ENCODE results near the gene DBI.

DBI gene

DNA sequence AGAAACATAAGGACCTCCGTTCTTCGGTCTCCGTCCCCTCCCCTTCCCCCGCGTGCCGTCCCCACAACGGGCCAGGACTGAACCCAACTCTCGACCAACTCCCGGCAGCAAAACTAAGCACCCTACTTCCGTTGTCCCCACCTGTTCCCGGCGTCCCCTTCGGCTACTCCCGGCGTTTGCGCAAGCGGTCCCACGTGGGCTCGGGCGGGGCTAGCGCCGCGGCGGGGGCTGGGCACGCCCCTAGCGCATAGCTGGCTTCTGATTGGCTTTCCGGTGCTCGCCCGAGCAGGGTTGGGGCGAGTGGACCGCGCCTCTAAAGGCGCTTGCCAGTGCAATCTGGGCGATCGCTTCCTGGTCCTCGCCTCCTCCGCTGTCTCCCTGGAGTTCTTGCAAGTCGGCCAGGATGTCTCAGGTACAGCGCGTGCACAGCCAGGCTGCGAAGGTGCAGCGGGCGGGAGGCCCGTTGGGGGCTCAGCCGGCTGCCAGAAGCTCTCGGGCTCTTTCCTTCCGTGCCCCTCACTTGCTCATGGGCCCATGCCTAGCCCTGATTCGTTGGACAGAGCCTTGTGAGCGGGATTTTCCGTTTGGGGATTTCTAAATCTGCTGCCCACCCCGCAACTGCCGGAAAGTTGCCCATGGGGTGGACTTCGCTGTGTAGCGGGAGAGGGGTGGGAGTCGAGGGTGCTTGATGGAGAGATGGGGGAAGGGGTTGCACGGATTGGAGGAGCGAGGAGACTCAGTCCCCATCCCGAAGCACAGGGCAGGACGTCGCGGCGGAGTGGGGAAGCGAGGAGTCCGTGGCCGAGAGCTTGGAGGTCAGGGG lies at the start of gene DBI, which contains the start of gene C2orf76:
Gene DBI (plus strand): TSS at position 329 of the 823 bp plus-strand sequence. CDS start 75 bp downstream, at position 404.
Gene C2orf76 (minus strand): TSS at position 186 of the 823 bp plus-strand sequence. CDS start 26,875 bp downstream, outside the sequence.
- peak; percentile 90 for DNase-seq

DNA sequence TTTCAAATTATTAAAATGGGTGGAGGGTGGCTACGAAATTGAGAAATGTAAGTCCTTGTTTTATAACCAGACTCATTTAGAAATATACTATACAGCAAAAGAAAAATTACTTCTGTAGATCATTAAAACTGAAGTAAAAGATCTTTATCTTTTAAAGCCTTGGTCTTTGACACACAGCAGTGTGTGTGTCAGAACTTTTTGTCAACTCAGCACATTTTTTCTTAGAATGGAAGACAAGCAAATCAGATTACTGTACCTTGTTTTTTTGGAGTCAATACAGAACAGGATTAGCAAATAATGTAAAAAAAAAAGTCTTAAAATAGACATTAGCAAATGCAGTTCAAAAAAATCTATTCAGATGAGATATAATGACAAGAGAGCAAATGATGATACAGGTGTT lies 49.2 kb upstream of the DBI start:
- no peak for DNase-seq

DNA sequence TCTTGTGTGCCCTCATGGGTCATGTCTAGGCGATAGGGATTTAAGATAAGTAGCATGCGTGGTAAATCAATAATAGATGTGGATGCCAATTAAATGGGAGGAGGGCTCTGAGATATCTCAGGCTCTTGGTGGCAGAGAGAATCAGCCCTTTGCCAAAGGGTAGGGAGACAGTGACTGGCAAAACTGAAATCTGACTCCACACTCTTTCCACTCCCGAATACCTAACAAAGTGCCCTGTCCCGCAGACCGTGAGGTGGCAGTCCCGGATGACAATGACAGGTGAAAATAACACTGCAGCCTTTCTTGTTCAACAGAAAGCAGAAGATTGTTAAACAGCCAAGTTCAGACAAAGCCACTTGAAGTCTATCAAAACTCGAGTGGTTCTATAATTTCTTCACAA lies 47.2 kb upstream of the DBI start:
- DNase-seq = no peak

DNA sequence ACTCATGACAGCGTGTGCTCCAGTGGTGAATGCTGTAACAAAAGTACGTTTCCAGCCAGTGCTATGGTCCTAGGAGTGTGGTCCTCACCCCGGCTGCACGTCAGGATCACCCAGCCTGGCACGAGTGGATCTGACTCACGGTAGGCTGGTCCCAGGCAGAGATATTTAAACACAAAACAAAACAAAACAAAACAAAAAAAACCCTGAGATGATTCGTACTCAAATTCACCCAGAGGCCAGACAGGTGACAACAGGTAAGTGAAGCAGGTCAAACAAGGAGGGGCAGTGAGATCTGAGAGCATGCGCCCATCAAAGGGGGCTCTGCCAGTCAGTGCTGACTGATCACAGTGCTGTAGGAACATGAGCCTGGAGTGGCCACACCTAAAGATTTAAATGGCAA lies 43.3 kb upstream of the DBI start:
- no peak for DNase-seq

DNA sequence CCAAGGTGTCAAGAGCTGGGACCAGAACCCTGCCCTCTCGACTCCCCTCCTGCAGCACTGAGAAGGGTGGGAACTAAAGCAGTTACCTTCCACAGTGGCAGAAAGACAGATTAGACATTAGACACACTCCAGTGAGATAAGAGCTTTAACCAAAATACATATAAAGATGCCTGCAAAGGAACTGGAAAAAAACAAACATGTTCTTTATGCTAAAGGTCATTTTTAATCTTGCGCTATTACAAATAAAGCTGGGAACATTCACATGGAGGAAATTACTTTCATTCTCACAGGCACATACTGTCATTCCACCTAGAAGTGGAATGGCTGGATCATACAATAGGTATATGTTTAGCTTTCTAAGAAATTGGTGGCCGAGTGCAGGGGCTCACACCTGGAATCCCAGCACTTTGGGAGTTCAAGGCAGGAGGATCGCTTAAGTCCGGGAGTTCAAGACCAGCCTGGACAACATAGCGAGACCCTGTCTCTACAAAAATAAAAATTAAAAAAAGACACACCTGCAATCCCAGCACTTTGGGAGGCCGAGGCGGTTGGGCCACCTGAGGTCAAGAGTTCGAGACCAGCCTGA lies 42.0 kb upstream of the DBI start:
- DNase-seq = no peak

DNA sequence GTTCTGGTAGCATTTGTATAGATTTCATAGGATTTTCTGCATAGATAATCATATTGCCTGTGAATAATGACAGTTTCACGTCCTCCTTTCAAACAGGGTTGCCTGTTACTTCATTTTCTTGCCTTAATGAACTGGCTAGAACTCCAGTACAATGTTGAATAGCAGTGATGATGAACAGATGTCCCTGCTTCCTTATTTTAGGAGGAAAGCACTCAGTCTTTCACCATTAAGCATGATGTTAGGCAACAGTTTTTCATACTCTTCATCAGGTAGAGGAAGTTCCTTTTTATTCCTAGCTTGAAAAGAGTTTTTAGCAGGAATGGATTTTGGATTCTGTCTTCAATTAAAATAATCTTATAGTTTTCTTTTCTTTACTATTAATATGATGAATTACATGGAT lies 39.8 kb upstream of the DBI start:
- no peak for DNase-seq

DNA sequence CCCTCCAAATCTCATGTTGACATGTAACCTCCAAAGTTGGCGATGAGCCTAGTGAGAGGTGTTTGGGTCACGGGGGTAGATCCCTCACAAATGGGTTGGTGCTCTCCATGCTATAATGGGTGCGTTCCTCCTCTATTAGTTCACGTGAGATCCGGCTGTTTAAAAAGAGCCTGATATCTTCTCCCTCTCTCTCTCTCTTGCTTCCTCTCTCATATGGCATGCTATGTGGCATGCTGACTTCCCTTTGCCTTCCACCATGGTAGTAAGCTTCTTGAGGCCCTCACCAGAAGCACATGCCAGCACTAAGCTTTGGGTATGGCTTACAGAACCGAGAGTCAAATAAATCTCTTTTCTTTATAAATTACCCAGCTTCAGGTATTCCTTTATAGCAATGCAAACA lies 39.3 kb upstream of the DBI start:
- no peak for DNase-seq

DNA sequence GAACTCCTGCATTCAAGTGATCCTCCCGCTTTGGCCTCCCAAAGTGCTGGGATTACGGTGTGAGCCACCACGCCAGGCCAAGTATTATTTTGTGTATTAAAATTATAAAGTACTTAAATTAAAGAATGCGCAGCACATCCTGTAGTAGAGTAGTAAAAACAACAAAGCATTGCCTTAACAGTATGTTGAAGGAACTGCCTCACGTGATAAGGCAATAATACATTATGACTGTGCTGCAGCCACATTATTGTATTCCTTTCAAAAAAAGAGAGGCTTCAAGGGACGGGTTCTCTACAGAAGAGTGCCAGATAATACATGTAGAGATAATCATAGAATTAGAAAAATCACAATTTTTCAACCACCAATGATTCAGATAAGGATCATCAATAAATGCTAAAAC lies 33.8 kb upstream of the DBI start:
- no peak for DNase-seq

DNA sequence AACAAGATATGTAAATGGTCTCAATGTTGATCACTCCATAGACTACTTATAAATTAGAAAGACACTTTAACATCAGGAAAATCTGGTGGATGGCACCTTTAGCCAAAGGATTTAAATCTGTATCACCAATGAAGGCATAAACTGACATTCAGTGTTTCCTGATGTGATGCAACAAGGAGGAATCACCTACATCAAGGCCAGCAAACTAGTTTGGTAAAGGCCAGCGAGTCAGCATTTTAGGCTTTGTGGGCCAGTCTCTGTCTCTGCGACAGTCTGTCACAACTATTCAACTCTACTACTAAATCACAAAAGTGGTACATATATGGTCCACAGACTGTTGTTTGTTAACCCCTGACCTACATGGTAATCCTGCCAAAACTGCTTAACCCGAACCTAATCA lies 33.4 kb upstream of the DBI start:
- DNase-seq = no peak

DNA sequence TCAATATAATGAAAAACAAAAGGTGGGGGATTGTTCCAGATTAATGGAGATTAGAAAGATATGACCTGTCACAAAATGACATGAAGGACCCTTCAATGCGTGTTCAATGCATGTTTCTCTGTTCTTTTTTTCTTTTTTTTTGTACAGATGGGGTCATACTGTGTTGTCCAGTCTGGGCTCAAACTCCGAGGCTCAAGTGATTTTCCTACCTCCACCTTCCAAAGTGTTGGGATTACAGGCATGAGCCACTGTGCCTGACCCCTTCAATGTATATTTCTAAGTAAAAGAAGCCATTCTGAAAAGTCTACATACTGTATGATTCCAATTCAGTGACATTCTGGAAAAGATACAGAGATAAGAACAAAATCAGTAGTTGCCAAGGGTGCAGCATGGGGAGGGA lies 32.9 kb upstream of the DBI start:
- DNase-seq = no peak

DNA sequence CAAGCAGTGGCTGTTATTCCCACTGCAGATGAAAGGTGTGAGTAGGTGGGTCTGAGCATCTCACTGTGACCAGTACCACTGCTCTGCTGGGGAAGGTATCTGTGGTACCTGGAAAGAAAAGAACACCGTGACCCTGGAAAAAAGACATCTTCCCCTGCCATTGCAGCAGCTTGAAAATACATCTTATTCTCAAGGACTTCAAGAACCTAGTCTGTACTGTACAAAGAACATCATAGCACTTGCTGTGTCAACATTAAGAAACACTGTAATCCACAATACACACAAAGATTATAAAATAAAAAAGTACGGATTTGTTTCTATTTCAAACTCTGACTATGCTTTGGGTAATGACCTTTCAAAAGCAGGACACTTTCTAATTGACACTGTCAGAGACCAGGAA lies 29.0 kb upstream of the DBI start:
- DNase-seq = no peak

DNA sequence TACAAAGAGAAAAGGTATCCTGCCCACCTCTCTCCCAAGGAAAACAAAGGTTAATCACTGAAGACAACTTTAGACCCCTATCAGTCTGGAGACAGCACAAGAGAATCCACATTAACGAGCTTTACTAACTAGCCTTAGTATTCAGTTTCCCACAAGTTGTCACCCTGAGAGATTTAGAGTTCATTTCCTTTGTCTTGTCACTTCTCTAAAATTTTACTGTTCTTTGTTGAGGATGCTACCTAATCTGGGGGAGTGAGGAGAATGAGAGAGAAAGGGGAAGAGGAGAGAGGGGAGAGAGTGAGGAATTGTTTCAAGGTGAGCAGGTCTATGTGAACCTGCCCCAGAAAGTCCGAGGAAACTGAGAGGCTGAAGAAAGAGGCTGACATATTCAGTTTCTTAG lies 28.5 kb upstream of the DBI start:
- DNase-seq = no peak

DNA sequence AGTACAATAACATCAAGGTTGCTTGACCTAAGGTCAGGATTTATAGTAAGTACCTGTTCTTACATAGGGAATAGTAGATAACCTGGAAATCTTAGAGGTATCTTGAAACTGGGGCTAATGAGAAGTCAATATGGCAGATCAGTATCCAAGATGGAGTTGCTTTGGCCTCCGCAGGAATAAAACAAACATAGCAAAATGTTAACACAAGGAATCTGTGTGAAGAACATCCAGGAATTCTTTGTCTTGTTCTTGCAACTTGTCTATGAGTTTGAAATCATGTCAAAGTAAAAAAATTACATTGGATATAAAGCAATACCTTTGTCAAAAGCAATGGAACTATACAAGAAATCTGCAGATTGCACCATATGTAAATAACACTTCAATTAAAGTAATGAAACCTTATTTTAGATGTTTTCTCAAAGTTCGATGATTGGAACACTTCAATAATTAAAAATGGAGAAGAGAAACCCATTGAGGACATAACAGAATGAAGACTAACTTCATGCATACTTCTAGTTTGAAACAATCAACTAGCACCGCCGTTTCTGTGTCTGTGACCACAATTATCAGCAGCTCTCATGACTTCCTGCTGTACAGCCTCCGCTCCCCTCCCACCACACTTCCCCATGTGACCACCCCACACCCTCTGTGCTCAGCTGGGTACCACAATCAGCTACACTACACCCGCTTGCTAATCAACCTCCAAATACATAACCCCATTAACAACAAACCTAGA lies 27.8 kb upstream of the DBI start:
- DNase-seq = peak; percentile 2

DNA sequence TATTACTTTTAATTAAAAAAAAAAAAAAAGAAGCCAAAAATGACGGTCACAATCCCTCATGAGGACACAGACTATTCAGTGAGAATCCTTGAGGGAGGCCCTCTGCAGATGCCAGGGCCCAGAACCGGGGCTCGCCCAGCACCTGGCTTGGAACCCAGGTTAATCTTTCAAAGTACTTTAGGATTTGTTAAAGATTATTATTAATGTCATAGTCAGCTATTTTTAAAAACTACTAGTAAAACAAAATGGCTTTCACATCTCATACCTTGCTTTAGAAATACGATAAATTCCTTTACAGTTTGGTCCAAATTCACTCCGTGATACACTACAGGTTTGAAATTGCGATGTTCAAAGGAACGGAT lies 27.2 kb upstream of the DBI start:
- no peak for DNase-seq

DNA sequence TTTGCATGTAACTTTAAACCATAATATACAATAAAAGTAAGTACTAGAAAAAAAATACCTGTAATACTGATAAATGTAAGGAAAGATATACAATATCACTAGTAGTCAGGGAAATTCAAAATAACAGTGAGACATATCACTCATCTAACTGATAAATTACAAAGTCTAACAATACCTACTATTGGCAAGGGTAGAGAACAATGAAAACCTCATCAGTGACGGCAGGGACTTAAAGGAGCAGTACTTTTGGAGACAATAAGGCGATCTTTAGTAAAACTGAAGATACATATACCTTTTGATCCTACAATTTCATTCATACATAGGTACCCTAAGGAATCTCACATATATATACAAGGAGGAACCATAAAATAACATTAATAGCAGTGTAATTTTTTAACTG lies 25.1 kb upstream of the DBI start:
- DNase-seq = no peak

DNA sequence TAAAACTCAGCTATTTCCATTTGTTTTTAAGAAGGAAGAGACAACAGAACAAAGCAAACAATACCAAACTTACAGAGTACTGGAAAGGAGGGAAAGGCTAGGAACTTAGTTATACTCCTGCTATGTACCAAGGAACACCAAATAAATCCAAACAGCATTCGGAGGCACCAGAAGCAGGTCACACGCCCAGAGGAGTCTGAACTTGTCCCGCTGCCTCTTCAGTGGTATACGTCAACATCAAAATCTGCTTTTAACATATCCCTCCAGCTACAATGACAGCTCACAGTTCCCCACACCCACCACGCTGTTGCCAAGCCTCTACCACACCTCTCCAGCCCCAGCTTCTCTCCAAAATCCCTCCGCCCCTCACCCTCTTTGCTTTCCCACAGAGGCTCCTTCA lies 17.5 kb upstream of the DBI start:
- DNase-seq = no peak

DNA sequence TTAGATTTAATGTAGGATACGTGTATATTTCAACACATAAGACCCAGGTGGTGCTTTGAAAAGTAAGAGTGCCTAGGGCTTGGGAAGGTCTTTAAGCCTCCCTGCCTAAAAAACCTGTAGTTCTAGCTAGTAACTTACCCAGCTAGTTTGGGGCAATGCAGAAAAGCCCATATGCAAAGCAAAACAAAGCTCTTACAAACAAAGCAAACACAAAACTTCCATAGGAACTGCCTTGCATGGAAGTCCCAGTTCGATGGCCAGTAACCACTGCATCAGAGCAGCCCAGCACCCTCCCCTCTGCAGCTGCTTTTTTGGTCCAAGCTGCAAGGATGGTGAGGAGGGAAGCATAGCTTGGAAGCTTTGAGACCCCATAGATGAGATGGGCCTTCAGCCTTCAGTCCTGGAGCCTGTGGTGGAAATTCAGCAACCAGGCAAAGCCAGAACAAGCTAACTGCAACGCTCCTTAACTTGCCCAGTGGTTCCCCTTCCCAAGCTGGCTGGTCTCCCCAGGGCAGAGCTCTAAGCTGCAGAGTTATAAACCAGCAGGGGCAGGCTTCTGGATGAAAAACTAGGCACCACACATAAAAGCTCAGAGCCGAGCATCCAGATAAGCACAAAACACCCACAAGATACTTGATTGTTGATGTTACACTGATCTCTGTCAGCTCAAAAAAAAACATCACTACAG lies 16.3 kb upstream of the DBI start:
- DNase-seq = no peak

DNA sequence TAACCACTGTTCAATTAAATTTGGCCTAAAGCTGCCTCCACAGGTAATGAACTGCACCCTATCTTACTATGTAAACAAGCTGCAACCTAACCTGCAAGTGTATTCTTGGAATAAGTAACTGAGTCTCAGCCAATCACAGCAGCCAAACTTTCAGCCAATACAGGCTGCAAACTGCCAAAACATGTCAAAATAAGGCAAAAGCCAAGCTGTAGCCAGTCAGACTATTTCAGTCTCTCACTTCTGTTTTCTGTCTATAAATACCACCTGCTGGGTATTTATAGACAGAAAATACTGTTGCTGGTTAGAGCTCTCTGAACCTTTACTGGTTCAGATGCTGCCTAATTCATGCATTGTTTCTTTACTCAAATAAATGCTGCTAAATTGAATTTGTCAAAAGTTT lies 14.4 kb upstream of the DBI start:
- DNase-seq = no peak

DNA sequence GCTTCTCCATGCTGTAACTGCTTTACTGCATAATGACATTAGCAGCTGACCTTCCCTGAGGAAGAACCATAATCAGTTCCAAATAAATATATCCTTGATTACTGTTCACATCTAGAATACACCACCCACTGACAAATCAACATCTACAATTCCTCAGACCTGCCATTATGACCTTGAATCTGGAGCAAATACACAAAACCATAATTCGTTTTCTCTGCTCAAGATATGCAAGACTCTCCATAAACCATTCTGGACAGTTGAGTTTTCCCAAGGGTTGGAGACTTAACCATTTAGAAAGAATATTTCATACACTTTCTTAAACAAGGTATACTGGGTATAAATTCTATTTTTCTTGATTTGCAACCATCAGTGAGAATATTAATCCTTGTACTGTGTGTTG lies 11.9 kb upstream of the DBI start:
- no peak for DNase-seq

DNA sequence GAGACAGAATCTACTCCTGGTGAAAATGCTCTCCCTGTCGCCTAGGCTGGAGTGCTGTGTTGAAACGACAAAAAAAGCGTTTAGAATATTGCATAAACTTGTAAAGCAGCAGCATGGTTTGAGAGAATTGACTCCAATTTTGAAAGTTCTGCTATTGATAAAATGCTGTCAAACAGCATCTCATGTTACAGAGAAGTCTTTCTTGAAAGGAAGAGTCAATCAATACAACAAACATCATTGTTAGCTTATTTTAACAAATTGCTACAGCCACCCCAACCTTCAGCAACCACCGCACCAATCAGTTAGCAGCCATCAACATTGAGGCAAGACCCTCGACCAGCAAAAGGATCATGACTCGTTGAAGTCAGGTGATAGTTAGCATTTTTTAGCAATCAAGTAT lies 7.0 kb upstream of the DBI start:
- no peak for DNase-seq

DNA sequence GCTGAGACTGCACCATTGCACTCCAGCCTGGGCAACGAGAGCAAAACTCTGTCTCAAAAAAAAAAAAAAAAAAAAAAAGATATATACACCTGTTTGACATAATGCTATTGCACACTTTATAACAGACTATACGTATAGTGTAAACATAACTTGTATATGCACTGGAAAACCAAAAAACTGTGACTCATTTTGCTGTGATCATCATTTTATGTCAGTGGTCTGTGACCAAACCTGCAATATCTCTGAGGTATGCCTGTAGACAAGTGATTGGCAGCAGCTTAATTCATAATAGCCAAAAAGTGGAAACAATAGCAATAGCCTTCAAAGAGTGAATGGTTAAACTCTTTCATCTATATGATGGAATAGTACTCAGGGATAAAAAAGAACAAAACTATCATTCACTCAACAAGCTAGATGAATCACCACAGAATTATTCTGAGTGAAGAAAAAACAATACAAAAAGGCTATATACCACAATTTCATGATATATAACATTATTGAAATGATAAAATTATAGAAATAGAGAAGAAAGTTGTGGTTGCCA lies 6.3 kb upstream of the DBI start:
- no peak for DNase-seq

DNA sequence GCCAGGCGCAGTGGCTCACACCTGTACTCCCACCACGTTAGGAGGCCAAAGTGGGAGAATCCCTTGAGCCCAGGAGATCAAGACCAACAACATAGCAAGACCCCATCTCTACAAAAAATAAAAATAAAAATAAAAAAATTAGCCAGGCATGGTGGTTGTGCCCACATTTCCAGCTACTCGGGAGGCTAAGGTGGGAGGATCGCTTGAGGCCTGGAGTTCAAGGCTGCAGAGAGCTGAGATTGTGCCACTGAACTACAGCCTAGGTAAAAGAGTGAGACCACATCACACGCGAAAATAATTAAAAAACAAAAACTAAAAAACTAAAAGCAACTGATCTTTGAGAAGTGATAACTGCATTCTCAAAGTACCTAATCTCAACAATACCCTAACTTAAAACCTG lies 2.0 kb upstream of the DBI start:
- DNase-seq = no peak

DNA sequence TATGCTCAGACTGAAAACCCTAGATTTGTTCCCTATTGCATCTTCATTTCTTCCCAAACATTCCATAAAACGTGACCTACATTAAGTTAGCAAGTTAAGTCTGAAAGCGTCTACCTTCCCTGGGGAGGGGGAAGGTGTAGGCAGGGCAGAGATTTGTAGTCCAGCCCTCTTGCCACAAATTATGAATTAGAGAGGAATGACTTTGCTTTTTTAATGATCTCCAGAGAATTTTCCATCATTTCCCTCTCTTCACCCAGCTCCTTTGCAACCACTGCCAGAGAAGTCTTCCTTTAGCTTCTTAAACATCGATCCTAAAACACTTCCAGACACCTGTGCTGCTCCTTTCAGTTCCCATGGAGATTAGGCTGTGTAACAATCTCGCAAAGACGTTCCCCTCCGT lies 1.3 kb upstream of the DBI start:
- DNase-seq = no peak
